Measurements from ENCODE around the gene TSPAN12. TPM values are rescaled to one million over a fixed set of nuclear protein-coding genes. Genes with fewer than 3 reads are reported as not detected.
"Not testable (repeated sequence)": the region's sequence is repeated elsewhere in the genome, so short reads cannot be mapped to it uniquely, and the experiment has no call there.

Gene TSPAN12, protein sequence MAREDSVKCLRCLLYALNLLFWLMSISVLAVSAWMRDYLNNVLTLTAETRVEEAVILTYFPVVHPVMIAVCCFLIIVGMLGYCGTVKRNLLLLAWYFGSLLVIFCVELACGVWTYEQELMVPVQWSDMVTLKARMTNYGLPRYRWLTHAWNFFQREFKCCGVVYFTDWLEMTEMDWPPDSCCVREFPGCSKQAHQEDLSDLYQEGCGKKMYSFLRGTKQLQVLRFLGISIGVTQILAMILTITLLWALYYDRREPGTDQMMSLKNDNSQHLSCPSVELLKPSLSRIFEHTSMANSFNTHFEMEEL
- not detected for total RNA-seq
- polyA plus RNA-seq: not detected
- total RNA-seq: 0 to 0.17 (median 0.04) reads per million in 6 experiments

GRCh38 chr7:120857588-120858573, at the start of gene TSPAN12:
TSPAN12 (minus strand) TSS chr7:120858144; CDS start chr7:120856763, 1,381 bp downstream.
- Mint-ChIP-seq H3K27me3 (peaks cover 30 to 66% (median 51%) of the 10 kb centered on the region in 5 donors), H3K27ac (peak within 1 kb of the TSS in 3 of 10 donors; percentile 22 to 81 (median 71)), H3K4me3 (peak within 1 kb of the TSS; percentile 68 to 94 (median 88)), H3K36me3 (peaks cover 0 to 4% (median 2%) of the 10 kb centered on the region in 3 donors), H3K9me3 (peaks cover 0 to 3% (median 0%) of the 10 kb centered on the region in 9 donors), H3K4me1 (peaks cover 5 to 19% (median 12%) of the 10 kb centered on the region in 4 donors)
- peak in 8 of 10 donors; percentile 9 to 43 (median 26) for DNase-seq
- ATAC-seq: peak; percentile 83 to 94
- POLR2A ChIA-PET: no interaction called here

- H3K4me1 Mint-ChIP-seq: peaks cover 0 to 1% (median 0%) of the 10 kb centered on the region in 4 donors
- no peak overlapping the region for H3K4me3 Mint-ChIP-seq
- ATAC-seq: no peak
- H3K36me3 Mint-ChIP-seq: peaks cover 0 to 11% (median 6%) of the 10 kb centered on the region in 3 donors
- peaks cover 12 to 34% (median 29%) of the 10 kb centered on the region in 5 donors for H3K27me3 Mint-ChIP-seq
- peaks cover 0 to 27% (median 12%) of the 10 kb centered on the region in 9 donors for H3K9me3 Mint-ChIP-seq
- POLR2A ChIA-PET: no interaction called here
- no peak for DNase-seq
- H3K27ac Mint-ChIP-seq: no peak overlapping the region
Observed at GRCh38 chr7:120898715-120899499, 41.0 kb upstream of the TSPAN12 start.

GRCh38 chr7:120895253-120895652, 37.3 kb upstream of the TSPAN12 start:
- POLR2A ChIA-PET, ATAC-seq, H3K27ac Mint-ChIP-seq, H3K4me3 Mint-ChIP-seq, H3K4me1 Mint-ChIP-seq, DNase-seq: not testable (repeated sequence)
- peaks cover 5 to 13% (median 10%) of the 10 kb centered on the region in 5 donors for H3K27me3 Mint-ChIP-seq
- H3K9me3 Mint-ChIP-seq: peaks cover 0 to 45% (median 20%) of the 10 kb centered on the region in 9 donors
- peaks cover 0 to 25% (median 6%) of the 10 kb centered on the region in 3 donors for H3K36me3 Mint-ChIP-seq

GRCh38 chr7:120885602-120886001, 27.7 kb upstream of the TSPAN12 start:
- H3K4me1 Mint-ChIP-seq, H3K36me3 Mint-ChIP-seq, POLR2A ChIA-PET, DNase-seq, ATAC-seq, H3K4me3 Mint-ChIP-seq, H3K27ac Mint-ChIP-seq: not testable (repeated sequence)
- Mint-ChIP-seq H3K9me3 (peaks cover 0 to 12% (median 0%) of the 10 kb centered on the region in 9 donors), H3K27me3 (peaks cover 3 to 24% (median 16%) of the 10 kb centered on the region in 5 donors)

DNA sequence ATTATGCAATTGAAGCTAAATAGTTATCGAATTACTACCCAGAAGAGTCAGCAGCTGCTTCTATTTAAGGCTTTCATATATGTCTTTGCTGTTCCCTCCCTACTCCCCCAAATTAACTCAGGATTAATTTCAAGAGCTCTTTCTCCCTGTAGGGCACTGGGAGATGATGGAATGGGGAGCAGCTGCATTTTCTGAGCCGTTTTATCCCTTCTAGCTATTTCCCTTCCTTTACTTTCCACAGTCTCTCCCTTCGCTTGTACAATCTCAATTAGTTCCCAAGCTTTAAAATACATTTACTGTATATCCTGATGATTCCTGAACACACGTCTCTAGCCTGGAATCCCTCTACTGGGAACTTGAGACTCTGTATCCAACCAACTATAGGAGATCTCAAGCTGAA, 19.8 kb upstream of the TSPAN12 start:
- no peak for ATAC-seq
- Mint-ChIP-seq H3K36me3 (no peaks in the 10 kb centered on the region), H3K27me3 (peaks cover 2 to 29% (median 10%) of the 10 kb centered on the region in 5 donors), H3K27ac (no peak overlapping the region), H3K4me3 (no peak overlapping the region), H3K4me1 (no peaks in the 10 kb centered on the region), H3K9me3 (no peaks in the 10 kb centered on the region)
- DNase-seq: no peak
- POLR2A ChIA-PET: no interaction called here

DNA sequence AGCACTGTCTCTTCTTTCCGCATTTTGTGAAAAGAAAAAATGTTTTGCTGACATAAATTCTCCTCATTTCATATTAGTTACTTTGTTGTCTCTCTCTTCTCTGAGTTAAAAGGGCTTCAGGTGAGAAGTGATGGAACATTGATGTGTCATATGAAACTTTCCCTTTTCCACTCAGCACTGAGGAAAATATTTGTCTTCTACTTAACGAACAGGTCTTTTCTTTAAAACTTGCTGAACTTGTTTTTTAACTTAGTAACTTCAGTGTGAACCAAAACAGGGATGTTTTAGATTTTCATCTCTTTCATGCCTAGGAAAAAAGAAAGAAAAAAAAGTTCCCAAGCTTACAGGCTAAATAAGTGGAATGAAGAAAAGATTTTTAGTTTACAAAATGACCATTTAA, 19.0 kb upstream of the TSPAN12 start:
- POLR2A ChIA-PET: no interaction called here
- no peaks in the 10 kb centered on the region for H3K36me3 Mint-ChIP-seq

DNA sequence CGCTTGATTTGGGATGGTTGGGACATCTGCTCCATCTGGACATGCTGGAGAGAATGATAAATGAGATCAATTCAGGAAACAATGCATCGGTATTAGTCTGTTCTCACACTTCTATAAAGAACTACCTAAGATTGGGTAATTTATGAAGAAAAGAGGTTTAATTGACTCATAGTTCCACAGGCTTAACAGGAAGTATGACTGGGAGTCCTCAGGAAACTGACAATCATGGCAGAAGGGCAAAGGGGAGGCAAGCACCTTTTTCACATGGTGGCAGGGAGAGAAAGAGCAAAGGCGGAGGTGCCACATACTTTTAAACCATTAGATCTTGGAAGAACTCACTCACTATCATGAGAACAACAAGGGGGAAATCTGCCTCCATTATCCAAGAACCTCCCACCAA, 16.8 kb upstream of the TSPAN12 start:
- ATAC-seq (no peak), DNase-seq (no peak)
- Mint-ChIP-seq H3K27ac (no peak overlapping the region), H3K27me3 (peaks cover 7 to 34% (median 18%) of the 10 kb centered on the region in 5 donors), H3K9me3 (no peaks in the 10 kb centered on the region), H3K36me3 (no peaks in the 10 kb centered on the region), H3K4me3 (no peak overlapping the region), H3K4me1 (no peaks in the 10 kb centered on the region)
- POLR2A ChIA-PET: no interaction called here

More for the DNA sequence above, 19.0 kb upstream of the TSPAN12 start:
- Mint-ChIP-seq H3K4me1 (no peaks in the 10 kb centered on the region), H3K27ac (no peak overlapping the region), H3K27me3 (peaks cover 2 to 33% (median 10%) of the 10 kb centered on the region in 5 donors), H3K9me3 (no peaks in the 10 kb centered on the region), H3K4me3 (no peak overlapping the region)
- no peak for DNase-seq
- no peak for ATAC-seq

- no peak for DNase-seq
- Mint-ChIP-seq H3K36me3 (no peaks in the 10 kb centered on the region), H3K27ac (no peak overlapping the region), H3K9me3 (no peaks in the 10 kb centered on the region), H3K27me3 (peaks cover 7 to 35% (median 18%) of the 10 kb centered on the region in 5 donors), H3K4me3 (no peak overlapping the region), H3K4me1 (no peaks in the 10 kb centered on the region)
- POLR2A ChIA-PET: no interaction called here
- ATAC-seq: no peak
Observed at GRCh38 chr7:120874016-120874415, 16.1 kb upstream of the TSPAN12 start.

DNA sequence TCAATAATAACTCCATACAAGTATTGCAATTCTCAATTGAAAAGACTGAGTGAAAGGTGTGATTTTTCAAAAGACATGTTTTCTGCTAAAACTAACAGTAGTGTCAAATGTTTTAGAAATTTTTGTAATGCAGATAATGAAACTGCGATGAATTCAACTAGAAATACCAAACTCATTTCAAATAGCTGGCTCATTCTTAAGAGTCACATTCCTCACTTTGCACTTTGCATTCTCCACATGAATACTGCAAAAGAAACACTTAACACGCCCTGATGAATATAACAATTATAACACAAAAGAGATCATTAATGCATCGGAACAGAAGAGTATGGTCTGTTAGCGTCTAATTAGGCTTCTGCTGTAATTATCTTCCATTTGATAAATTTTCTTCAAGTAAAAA, 15.5 kb upstream of the TSPAN12 start:
- no peaks in the 10 kb centered on the region for H3K36me3 Mint-ChIP-seq
- no peaks in the 10 kb centered on the region for H3K9me3 Mint-ChIP-seq
- POLR2A ChIA-PET: no interaction called here
- DNase-seq (no peak), ATAC-seq (no peak)
- H3K4me3 Mint-ChIP-seq: no peak overlapping the region
- no peaks in the 10 kb centered on the region for H3K4me1 Mint-ChIP-seq
- peaks cover 7 to 36% (median 20%) of the 10 kb centered on the region in 5 donors for H3K27me3 Mint-ChIP-seq
- no peak overlapping the region for H3K27ac Mint-ChIP-seq

- H3K27ac Mint-ChIP-seq: no peak overlapping the region
- DNase-seq: no peak
- H3K4me1 Mint-ChIP-seq: no peaks in the 10 kb centered on the region
- no peaks in the 10 kb centered on the region for H3K36me3 Mint-ChIP-seq
- H3K4me3 Mint-ChIP-seq: no peak overlapping the region
- POLR2A ChIA-PET: no interaction called here
- peaks cover 14 to 52% (median 39%) of the 10 kb centered on the region in 5 donors for H3K27me3 Mint-ChIP-seq
- ATAC-seq: no peak
- peaks cover 0 to 3% (median 0%) of the 10 kb centered on the region in 9 donors for H3K9me3 Mint-ChIP-seq
Observed at GRCh38 chr7:120869700-120870099, 11.8 kb upstream of the TSPAN12 start.

- Mint-ChIP-seq H3K9me3 (peaks cover 0 to 3% (median 0%) of the 10 kb centered on the region in 9 donors), H3K4me3 (no peak overlapping the region), H3K27ac (no peak overlapping the region), H3K4me1 (no peaks in the 10 kb centered on the region), H3K27me3 (peaks cover 14 to 56% (median 41%) of the 10 kb centered on the region in 5 donors), H3K36me3 (no peaks in the 10 kb centered on the region)
- ATAC-seq (no peak), DNase-seq (no peak)
- POLR2A ChIA-PET: no interaction called here
Observed at GRCh38 chr7:120867932-120868331, 10.0 kb upstream of the TSPAN12 start.
